Skeletal muscle satellite cell (primary cell): ENCODE measurements around the gene SDK1.
A peak's percentile ranks its signal among the peaks of the same experiment; 100 is the strongest.

ENCODE experiments used
- H3K27me3 ChIP-seq: 2 replicates; pipeline ENCODE4 v1.7.0; 2013; ENCODE audit warnings: low read length; ENCODE audit not compliant: control insufficient read depth, insufficient read depth
- H3K36me3 ChIP-seq: 2 replicates; pipeline ENCODE4 v1.7.0; 2013; ENCODE audit warnings: mild to moderate bottlenecking, control low read depth, low read length; ENCODE audit not compliant: insufficient read depth
- H3K4me1 ChIP-seq: 2 replicates; pipeline ENCODE4 v1.7.0; 2013; ENCODE audit warnings: low read length; ENCODE audit not compliant: control insufficient read depth, insufficient read depth
- H3K4me2 ChIP-seq: 2 replicates; pipeline ENCODE4 v1.7.0; 2013; ENCODE audit warnings: mild to moderate bottlenecking, low read length
- H3K4me3 ChIP-seq: 2 replicates; pipeline ENCODE4 v1.7.0; 2013; ENCODE audit warnings: low read length
- H3K9ac ChIP-seq: 2 replicates; pipeline ENCODE4 v1.7.0; 2013; ENCODE audit warnings: mild to moderate bottlenecking, low read depth, low read length, moderate library complexity
- H3K9me3 ChIP-seq: replicated peaks from 2 replicates; pipeline ENCODE4 v1.7.0; 2013; ENCODE audit warnings: mild to moderate bottlenecking, control low read depth, low read length

SDK1 gene

DNA sequence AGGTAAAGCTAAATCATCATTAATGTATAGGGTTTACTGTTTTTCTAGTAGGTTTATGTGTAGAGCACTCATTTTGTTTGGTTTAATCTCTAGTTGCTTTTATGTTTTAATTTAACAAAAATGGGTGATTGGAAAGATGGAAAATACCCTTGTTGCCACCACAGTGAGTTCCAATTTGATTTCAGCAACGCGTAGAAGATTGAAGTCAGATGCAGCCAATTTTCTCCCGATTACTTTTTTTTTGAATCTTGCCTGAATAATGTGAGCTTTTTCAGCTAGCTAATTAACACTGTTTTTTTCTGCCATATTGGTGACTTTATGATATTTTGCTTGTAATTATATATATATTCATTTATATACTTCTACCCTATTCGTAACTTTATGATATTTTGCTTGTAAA lies 293.8 kb downstream of the SDK1 start:
- Histone ChIP-seq H3K4me2 (no peak overlapping the region), H3K27me3 (no peaks in the 10 kb centered on the region), H3K9me3 (no peaks in the 10 kb centered on the region), H3K9ac (no peak overlapping the region), H3K4me3 (no peak overlapping the region), H3K4me1 (no peaks in the 10 kb centered on the region), H3K36me3 (no peaks in the 10 kb centered on the region)

DNA sequence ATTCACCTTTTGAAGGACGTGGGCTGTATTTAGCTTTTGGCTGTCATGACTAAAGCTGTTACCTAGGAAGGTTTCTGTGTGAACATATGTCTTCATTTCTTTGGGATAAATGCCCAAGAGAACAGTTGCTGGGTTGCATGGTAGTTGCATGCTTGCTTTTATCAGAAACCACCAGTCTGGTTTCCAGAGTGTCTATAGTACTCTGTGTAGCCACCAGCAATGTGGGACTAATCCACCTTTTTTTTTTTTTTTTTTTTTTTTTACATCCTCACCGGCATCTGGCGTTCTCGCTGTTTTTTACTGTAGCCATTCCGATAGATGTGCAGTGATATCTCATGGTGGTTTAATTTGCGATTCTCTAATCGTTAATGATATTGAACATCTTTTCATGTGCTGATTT lies 297.8 kb downstream of the SDK1 start:
- Histone ChIP-seq H3K9ac (no peak overlapping the region), H3K27me3 (no peaks in the 10 kb centered on the region), H3K4me2 (no peak overlapping the region), H3K36me3 (no peaks in the 10 kb centered on the region), H3K4me1 (no peaks in the 10 kb centered on the region), H3K9me3 (no peaks in the 10 kb centered on the region), H3K4me3 (no peak overlapping the region)

DNA sequence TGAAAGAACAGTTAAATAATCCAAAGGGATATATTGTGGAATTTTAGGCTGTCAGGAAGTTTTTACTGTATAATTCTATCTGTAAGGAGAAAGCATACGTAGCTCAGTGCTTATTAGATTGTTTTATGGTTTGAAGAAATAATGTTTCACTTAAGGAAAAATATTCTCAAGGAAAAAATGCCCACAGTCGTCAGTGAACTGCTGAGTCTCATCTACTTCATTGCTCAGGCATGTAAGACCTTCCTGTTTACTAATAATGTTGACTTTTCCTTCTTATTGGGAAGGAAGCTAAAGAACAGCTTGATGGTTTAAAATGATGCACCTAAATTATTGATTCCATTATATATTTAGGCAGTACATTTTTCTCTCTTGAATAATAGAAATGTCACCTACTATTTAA lies 304.2 kb downstream of the SDK1 start:
- H3K4me1 ChIP-seq, result peaks cover 7% of the 10 kb centered on the region

DNA sequence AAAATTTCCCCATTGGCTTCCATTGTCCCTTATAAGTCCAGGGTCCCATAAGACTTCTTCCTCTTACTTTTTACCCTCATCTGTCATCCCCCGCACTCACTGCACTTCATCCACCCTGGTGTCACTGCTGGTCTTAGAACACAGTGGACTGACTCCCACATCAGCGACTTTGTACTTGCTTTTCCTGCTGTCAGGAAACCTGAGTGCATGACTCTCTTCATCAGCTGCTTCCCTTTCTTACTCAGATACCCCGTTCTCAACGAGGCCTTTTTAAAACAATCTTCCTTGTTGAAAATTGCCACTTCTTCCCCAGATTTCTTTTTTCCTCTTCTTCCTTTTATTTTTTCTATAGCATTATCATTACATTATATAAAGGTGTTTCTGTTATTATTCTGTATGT lies 305.4 kb downstream of the SDK1 start:
- Histone ChIP-seq H3K9ac (no peak overlapping the region), H3K36me3 (no peaks in the 10 kb centered on the region), H3K9me3 (no peaks in the 10 kb centered on the region), H3K4me1 (peaks cover 7% of the 10 kb centered on the region), H3K27me3 (no peaks in the 10 kb centered on the region), H3K4me2 (no peak overlapping the region), H3K4me3 (no peak overlapping the region)

More for the DNA sequence above, 304.2 kb downstream of the SDK1 start:
- peak overlapping the region; percentile 56 for H3K9ac ChIP-seq
- H3K27me3 ChIP-seq, result no peaks in the 10 kb centered on the region
- no peaks in the 10 kb centered on the region for H3K36me3 ChIP-seq
- no peak overlapping the region for H3K4me3 ChIP-seq
- peak overlapping the region; percentile 22 for H3K4me2 ChIP-seq
- no peaks in the 10 kb centered on the region for H3K9me3 ChIP-seq

DNA sequence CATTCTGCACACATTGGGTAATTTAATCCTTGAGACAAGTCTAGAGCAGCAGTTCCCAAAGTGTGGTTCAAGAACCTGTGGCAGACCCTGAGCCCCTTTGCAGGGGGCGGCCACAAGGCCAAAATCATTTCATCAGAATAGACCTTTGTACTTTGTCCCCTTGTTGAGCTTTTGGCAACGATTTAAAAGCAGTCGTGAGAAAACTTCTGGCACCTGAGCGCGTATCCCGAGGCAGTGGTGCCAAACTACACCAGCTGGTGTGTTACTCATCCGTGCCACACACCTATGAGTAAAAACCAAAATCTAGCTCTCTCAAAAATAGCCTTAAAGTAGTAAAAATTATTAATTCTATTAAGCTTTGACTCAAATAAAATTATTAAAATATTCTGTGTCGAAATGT lies 306.8 kb downstream of the SDK1 start:
- H3K36me3 ChIP-seq, result no peaks in the 10 kb centered on the region
- no peak overlapping the region for H3K4me3 ChIP-seq
- H3K4me2 ChIP-seq, result no peak overlapping the region
- H3K9me3 ChIP-seq, result no peaks in the 10 kb centered on the region
- H3K9ac ChIP-seq, result no peak overlapping the region
- H3K27me3 ChIP-seq, result no peaks in the 10 kb centered on the region
- H3K4me1 ChIP-seq, result peaks cover 7% of the 10 kb centered on the region

DNA sequence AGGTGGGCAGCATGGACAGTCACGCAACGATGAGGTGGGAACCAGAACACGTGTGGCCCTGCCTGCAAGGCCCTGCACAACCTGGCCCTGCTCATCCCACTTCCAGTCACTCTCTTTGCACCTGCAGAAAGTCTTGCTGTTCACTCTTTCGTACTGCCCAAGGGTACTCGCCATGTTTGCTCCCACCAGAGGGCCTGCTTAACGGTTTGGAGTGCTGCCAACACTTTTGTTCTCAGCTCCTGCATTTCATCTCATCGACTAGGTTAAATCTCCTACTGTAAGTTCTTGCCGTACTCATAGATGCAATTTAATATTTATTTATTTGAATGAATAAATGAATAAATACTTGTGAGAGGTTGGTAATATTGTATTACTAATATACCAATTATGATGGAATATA lies 315.3 kb downstream of the SDK1 start:
- Histone ChIP-seq H3K4me2 (no peak overlapping the region), H3K36me3 (no peaks in the 10 kb centered on the region), H3K4me1 (no peaks in the 10 kb centered on the region), H3K27me3 (no peaks in the 10 kb centered on the region), H3K9ac (no peak overlapping the region), H3K4me3 (no peak overlapping the region), H3K9me3 (no peaks in the 10 kb centered on the region)

DNA sequence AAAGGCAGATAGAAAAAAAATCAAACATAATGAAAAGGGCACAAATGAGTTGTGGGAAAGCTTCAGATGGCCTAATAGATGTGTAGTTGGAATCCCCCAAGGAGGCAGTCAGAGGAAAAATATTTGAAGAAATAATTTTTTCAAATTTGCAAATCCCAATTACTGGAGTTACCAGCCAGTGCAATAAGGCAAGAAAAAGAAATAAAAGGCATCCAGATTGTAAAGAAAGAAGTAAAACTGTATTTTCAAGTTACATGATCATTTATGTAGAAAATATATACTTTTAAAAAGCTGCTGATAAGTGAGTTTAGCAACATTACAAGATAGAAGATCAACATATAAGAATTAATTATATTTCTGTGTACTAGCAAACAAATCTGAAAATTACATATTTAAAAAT lies 329.0 kb downstream of the SDK1 start:
- no peak overlapping the region for H3K4me2 ChIP-seq
- H3K27me3 ChIP-seq, result no peaks in the 10 kb centered on the region
- no peak overlapping the region for H3K4me3 ChIP-seq
- no peaks in the 10 kb centered on the region for H3K36me3 ChIP-seq
- H3K9me3 ChIP-seq, result no peaks in the 10 kb centered on the region
- H3K9ac ChIP-seq, result no peak overlapping the region
- no peaks in the 10 kb centered on the region for H3K4me1 ChIP-seq

DNA sequence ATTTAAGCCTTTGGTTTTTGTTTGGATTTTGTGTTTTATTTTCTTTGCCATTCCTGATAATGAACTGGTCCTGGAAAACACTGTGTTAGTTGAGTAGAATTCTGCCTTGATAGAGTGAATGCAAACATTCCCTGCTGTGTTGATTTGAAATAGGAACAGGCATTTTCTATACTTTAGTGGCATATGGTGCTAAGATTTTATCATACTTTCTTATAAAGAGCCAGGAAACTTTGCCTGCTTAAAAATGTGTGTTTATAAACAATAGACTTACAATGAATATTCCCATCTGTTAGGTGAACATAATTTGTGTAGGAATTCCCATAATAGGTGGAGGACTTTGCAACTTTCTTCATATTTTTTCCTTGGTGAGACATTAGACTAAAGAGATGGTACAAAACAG lies 333.3 kb downstream of the SDK1 start:
- no peak overlapping the region for H3K4me2 ChIP-seq
- H3K27me3 ChIP-seq, result no peaks in the 10 kb centered on the region
- peaks cover 10% of the 10 kb centered on the region for H3K4me1 ChIP-seq
- no peak overlapping the region for H3K9ac ChIP-seq
- no peaks in the 10 kb centered on the region for H3K9me3 ChIP-seq
- H3K4me3 ChIP-seq, result no peak overlapping the region
- H3K36me3 ChIP-seq, result peaks cover 4% of the 10 kb centered on the region

DNA sequence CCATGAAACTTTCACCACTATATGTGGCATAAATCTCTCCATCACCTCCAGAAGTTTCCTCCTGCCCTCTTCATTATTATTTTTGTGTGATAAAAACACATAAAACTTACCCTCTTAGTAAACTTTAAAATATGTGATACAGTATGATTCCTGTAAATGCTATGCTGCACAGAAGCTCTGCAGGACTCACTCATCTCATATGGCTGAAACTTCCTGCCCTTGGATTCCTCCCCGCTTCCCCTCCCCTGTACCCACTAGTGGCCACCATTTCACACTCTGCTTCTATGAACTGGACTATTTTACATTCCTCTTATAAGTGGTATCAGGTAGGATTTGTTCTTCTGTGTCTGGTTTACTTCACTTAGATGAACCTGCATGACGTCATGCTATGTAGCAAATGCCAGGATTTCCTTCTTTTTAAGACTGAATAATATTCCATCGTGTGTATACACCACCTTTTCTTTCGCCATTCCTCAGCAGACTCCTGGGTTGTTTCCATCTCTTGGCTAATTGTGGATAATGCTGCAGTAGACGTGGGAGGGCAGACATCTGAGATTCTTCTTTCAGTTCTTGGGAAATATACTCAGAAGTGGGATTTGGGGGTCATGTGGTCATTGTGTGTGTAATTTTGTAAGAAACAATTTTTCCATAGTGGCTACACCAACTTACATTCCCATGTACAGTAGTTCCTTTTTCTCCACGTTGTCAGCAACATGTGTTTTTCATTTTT lies 335.2 kb downstream of the SDK1 start:
- Histone ChIP-seq H3K27me3 (no peaks in the 10 kb centered on the region), H3K9ac (no peak overlapping the region), H3K4me2 (no peak overlapping the region), H3K4me3 (no peak overlapping the region), H3K36me3 (peaks cover 4% of the 10 kb centered on the region), H3K9me3 (no peaks in the 10 kb centered on the region), H3K4me1 (peaks cover 10% of the 10 kb centered on the region)

DNA sequence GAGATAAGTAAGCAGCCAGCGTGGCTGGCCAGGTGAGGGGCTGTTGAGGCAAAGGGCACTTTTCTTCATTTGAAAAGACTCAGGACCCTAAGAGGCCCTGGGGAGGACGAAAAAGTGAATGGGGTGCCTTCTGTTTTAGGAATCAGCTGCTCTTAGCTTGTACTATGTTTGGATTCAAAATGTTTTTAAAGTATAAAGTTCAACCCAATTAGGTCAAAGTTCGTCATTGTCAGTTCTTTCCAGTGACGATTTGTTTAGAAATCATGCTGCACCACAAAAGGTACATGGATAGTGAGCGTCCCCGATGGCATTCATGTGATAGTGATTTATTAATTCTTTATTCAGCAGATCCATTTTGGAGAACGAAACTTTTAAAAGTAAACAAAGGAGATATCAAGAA lies 338.2 kb downstream of the SDK1 start:
- H3K27me3 ChIP-seq, result no peaks in the 10 kb centered on the region
- H3K4me2 ChIP-seq, result no peak overlapping the region
- peaks cover 10% of the 10 kb centered on the region for H3K4me1 ChIP-seq
- peaks cover 14% of the 10 kb centered on the region for H3K36me3 ChIP-seq
- H3K9me3 ChIP-seq, result no peaks in the 10 kb centered on the region
- H3K9ac ChIP-seq, result no peak overlapping the region
- no peak overlapping the region for H3K4me3 ChIP-seq

DNA sequence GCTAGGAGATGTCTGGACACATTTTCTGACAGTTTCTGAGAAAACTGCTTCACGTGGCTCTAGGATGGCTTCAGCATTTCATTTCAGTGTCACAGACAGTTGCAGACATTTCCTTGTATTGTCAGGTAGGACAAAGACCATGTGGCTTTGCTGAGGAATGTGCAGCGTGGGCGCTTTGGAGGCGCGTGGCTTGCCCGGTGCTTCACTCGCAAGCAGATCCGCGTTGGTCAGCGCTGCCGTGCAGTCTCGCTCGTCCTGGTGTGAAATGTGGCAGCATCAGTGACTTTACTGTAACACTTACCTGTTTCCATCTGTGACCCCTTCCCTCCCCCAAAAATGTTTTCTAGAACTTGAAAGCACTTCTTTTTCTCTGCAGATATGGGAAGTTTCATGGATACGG lies 340.5 kb downstream of the SDK1 start:
- Histone ChIP-seq H3K27me3 (no peaks in the 10 kb centered on the region), H3K4me2 (no peak overlapping the region), H3K9ac (no peak overlapping the region), H3K4me3 (no peak overlapping the region), H3K36me3 (peaks cover 14% of the 10 kb centered on the region), H3K9me3 (no peaks in the 10 kb centered on the region), H3K4me1 (peaks cover under 1% of the 10 kb centered on the region)

DNA sequence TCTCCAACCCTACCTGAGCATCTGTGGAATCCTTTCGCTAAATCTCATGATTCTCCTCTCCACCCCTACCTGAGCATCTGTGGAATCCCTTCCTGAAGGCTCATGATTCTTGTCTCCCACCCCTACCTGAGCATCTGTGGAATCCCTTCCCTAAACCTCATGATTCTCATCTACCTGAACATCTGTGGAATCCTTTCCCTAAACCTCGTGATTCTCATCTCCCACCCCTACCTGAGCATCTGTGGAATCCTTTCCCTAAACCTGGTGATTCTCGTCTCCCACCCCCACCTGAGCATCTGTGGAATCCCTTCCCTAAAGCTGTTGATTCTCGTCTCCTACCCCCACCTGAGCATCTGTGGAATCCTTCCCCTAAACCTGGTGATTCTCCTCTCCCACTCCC lies 342.0 kb downstream of the SDK1 start:
- no peak overlapping the region for H3K4me3 ChIP-seq
- no peaks in the 10 kb centered on the region for H3K9me3 ChIP-seq
- H3K4me2 ChIP-seq, result no peak overlapping the region
- no peaks in the 10 kb centered on the region for H3K27me3 ChIP-seq
- no peak overlapping the region for H3K9ac ChIP-seq
- H3K36me3 ChIP-seq, result peaks cover 18% of the 10 kb centered on the region
- H3K4me1 ChIP-seq, result no peaks in the 10 kb centered on the region
